Spleen (tissue), 11 donors: ENCODE data around the gene DRC3. TPM values are rescaled to one million over a fixed set of nuclear protein-coding genes. Genes with fewer than 3 reads are reported as not detected.

Source experiments
- DNase-seq: peaks from one replicate; pipeline ENCODE4 v3.0.0-alpha.2; 2020
- H3K27ac ChIP-seq, 8 donors: fragments of 200-600 bp; sonication (generic) in 7 of 8; 1 replicate in 4 of 8; 2 replicates in 4 of 8; pipeline versions ENCODE4 v1.5.0 to v1.8.0; 2016 to 2021; ENCODE audit warnings: inconsistent platforms in 4 of 8, mild to moderate bottlenecking in 4 of 8, moderate library complexity in 1 of 8
- H3K27me3 ChIP-seq, 7 donors: fragments of 200-600 bp; sonication (generic) in 6 of 7; replicated peaks in 1 of 7; 1 replicate in 4 of 7; 2 replicates in 3 of 7; pipeline versions ENCODE4 v1.5.0 to v1.8.0; 2016 to 2021; ENCODE audit warnings: inconsistent platforms in 3 of 7, mild to moderate bottlenecking in 1 of 7
- H3K36me3 ChIP-seq, 6 donors: fragments of 200-600 bp; sonication (generic) in 5 of 6; 1 replicate in 4 of 6; 2 replicates in 2 of 6; pipeline versions ENCODE4 v1.5.0 to v1.8.0; 2016 to 2021; ENCODE audit warnings: inconsistent platforms in 2 of 6
- H3K4me1 ChIP-seq, 6 donors: fragments of 200-600 bp; sonication (generic) in 5 of 6; 1 replicate in 3 of 6; 2 replicates in 3 of 6; pipeline versions ENCODE4 v1.5.0 to v1.8.0; 2016 to 2021; ENCODE audit warnings: inconsistent platforms in 3 of 6
- H3K4me3 ChIP-seq, 8 donors: fragments of 200-600 bp; sonication (generic) in 7 of 8; 1 replicate in 4 of 8; 2 replicates in 4 of 8; pipeline versions ENCODE4 v1.5.0 to v1.8.0; 2016 to 2021; ENCODE audit warnings: inconsistent platforms in 4 of 8, mild to moderate bottlenecking in 4 of 8, moderate library complexity in 2 of 8
- H3K9me3 ChIP-seq, 8 donors: fragments of 200-600 bp; sonication (generic) in 7 of 8; 1 replicate in 4 of 8; 2 replicates in 4 of 8; pipeline versions ENCODE4 v1.5.0 to v1.8.0; 2016 to 2021; ENCODE audit warnings: inconsistent platforms in 4 of 8
- CTCF ChIP-seq, 11 experiments: fragments of 200-600 bp in 7 of 11; fragments of 450-650 bp in 4 of 11; sonication (generic) in 4 of 11; IDR thresholded peaks in 8 of 11; conservative IDR thresholded peaks in 3 of 11; 1 replicate in 7 of 11; 2 replicates in 4 of 11; pipeline versions ENCODE4 v1.4.0 to v1.8.0; 2016 to 2021; ENCODE audit warnings: antibody characterized with exemption in 11 of 11, inconsistent platforms in 4 of 11, mild to moderate bottlenecking in 1 of 11
- POLR2A ChIP-seq, 3 donors: fragments of 450-650 bp; IDR thresholded peaks; one replicate each; pipeline ENCODE4 v1.5.1; 2017; ENCODE audit warnings: antibody characterized with exemption in 3 of 3, mild to moderate bottlenecking in 1 of 3
- POLR2AphosphoS5 ChIP-seq, 3 donors: sonication (generic); formaldehyde crosslinking; IDR thresholded peaks; one replicate each; pipeline ENCODE4 v1.5.1; 2017; ENCODE audit warnings: antibody characterized with exemption in 3 of 3
- WGBS, 5 donors: extraction: QIAGEN DNeasy Blood & Tissue Kit in 3 of 5; methylation state at CpG; one replicate each; pipeline versions ENCODE4 v1.1.5 to v1.1.7; 2013 to 2018; 5-methylcytosine and 5-hydroxymethylcytosine counted together
- intact Hi-C: fragments of 100-400 bp; cut with DNase I; formaldehyde crosslinking; loops from one replicate; pipeline ENCODE4 v1.15.0; 2023; ENCODE audit warnings: low total_unique reads
- polyA plus RNA-seq, 3 donors: library from polyadenylated mRNA; stranded (reverse); fragments of 200-250 nt; gene quantifications; one replicate each; pipeline ENCODE4 v1.2.1, GENCODE V29; 2013
- total RNA-seq, 7 donors: library from RNA; depleted of rRNA in 3 of 7; stranded (reverse); fragments of >200 nt in 3 of 7; fragmentation: NEBNext Ultra II Directional in 4 of 7; extraction: Animal tissue kit (Norgen Biotek cat#: 25700) in 4 of 7; gene quantifications; one replicate each; pipeline versions ENCODE4 v1.1.0 to v1.2.1, GENCODE V29; 2016 to 2021
- donor health status: healthy with polysubstance abuse.
- donor health status: DM: no; HTN: no; CAD: no; lungs with moderate emphysema.
- donor health status: DM: no; HTN: no; CAD: no.
- donor health status: Bipolar disorder and iron deficiency.
- donor health status: healthy.
- donor health status: DM: no; HTN: no; CAD: no.
- donor health status: DM: yes; HTN: yes; CAD: no.

The DRC3 gene
- total and polyA plus RNA-seq, 10 donors, result 0.37 to 7.3 (median 2.3) TPM

GRCh38 chr17:17926036-17926435 lies 46.6 kb upstream of the DRC3 start:
- no peak overlapping the region for H3K27ac ChIP-seq
- H3K4me1 ChIP-seq, result peaks cover 0 to 25% (median 9%) of the 10 kb centered on the region in 6 donors
- no peak for DNase-seq
- H3K27me3 ChIP-seq, result no peaks in the 10 kb centered on the region
- WGBS, 5 donors, result 65 to 95% (median 86%) methylated on average over 4 of the region's 4 CpGs
- H3K36me3 ChIP-seq, result peaks cover 0 to 6% (median 0%) of the 10 kb centered on the region in 6 donors
- TF ChIP-seq POLR2AphosphoS5 (IDR thresholded peaks at IDR 0.05) (no peak), POLR2A (IDR thresholded peaks at IDR 0.05) (no peak), CTCF (IDR thresholded peaks at IDR 0.05 in 8 of 11, conservative IDR thresholded peaks at IDR 0.05 in 3 of 11) (no peak)
- intact Hi-C loops, result no loop called here
- no peak overlapping the region for H3K4me3 ChIP-seq
- H3K9me3 ChIP-seq, result no peaks in the 10 kb centered on the region

GRCh38 chr17:17926840-17927449 lies 45.7 kb upstream of the DRC3 start:
- Histone ChIP-seq H3K36me3 (peaks cover 0 to 6% (median 0%) of the 10 kb centered on the region in 6 donors), H3K4me1 (peaks cover 0 to 16% (median 6%) of the 10 kb centered on the region in 6 donors), H3K9me3 (no peaks in the 10 kb centered on the region), H3K27me3 (no peaks in the 10 kb centered on the region), H3K4me3 (no peak overlapping the region), H3K27ac (no peak overlapping the region)
- no peak for TF ChIP-seq CTCF (IDR thresholded peaks at IDR 0.05 in 8 of 11, conservative IDR thresholded peaks at IDR 0.05 in 3 of 11)
- no peak for TF ChIP-seq POLR2AphosphoS5 (IDR thresholded peaks at IDR 0.05)
- no peak for TF ChIP-seq POLR2A (IDR thresholded peaks at IDR 0.05)
- WGBS, 5 donors, result 53 to 76% (median 69%) methylated on average over 5 of the region's 5 CpGs
- no peak for DNase-seq
- intact Hi-C loops, result no loop called here

GRCh38 chr17:17928398-17929287 lies 44.0 kb upstream of the DRC3 start:
- Histone ChIP-seq H3K27ac (no peak overlapping the region), H3K27me3 (no peaks in the 10 kb centered on the region), H3K4me1 (peaks cover 0 to 5% (median 0%) of the 10 kb centered on the region in 6 donors), H3K9me3 (no peaks in the 10 kb centered on the region), H3K4me3 (no peak overlapping the region), H3K36me3 (peaks cover 0 to 6% (median 0%) of the 10 kb centered on the region in 6 donors)
- TF ChIP-seq CTCF (IDR thresholded peaks at IDR 0.05 in 8 of 11, conservative IDR thresholded peaks at IDR 0.05 in 3 of 11) (no peak), POLR2A (IDR thresholded peaks at IDR 0.05) (no peak), POLR2AphosphoS5 (IDR thresholded peaks at IDR 0.05) (no peak)
- WGBS, 5 donors, result 71 to 86% (median 81%) methylated on average over 12 of the region's 12 CpGs
- intact Hi-C loops, result no loop called here
- DNase-seq, result no peak
